Measurements from ENCODE around the gene SYNCRIP.
"Not testable (repeated sequence)": the region's sequence is repeated elsewhere in the genome, so short reads cannot be mapped to it uniquely, and the experiment has no call there.

The SYNCRIP gene

DNA sequence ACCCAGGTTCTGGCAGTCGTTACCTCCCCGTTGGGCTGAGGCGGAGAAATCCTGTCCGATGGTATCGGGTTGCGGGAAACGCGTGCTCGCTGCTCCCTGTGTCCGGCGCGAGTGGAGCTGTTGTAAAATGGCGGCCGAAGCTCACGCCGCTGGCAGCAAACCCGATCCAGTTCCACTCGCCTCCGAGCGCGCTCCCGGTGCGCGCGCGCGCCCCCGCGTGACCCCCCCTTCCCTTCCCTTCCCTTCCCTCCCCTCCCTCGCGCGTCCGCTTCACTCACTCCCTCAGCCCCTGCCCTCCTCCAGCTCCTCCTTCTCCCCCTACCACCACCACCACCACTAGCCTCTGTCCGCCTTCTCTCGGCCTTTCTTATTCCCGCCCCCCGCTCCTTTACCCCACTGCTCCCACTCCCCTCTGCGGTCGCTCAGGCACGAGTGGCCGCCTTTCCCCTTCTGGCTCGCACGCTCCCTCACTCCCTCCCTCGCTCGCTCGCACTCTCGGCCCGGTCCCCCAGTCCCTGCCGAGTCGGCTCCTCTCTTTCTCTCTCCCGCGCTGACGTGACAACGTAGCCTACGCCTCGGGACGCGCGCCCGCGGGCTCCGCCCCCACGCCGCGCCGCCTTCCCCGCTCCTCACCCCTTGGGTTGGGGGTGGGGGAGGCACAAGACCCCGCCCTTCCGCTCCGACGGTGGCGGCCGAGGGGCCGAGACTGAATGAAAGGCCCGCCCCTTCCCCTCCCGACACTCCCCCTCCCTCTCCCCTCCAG, at the start of gene SYNCRIP:
SYNCRIP (minus strand) TSS at position 113 of the 763 bp plus-strand sequence. CDS start 1,447 bp downstream, outside the sequence.
- peaks cover 38% of the 10 kb centered on the region for H3K36me3 ChIP-seq (ENCODE audit: insufficient read depth, insufficient read length, low read length)
- peak within 1 kb of the TSS; percentile 89 for H3K4me3 ChIP-seq (ENCODE audit: insufficient read length, low read depth)
- H3K27me3 ChIP-seq (ENCODE audit: insufficient read depth, insufficient read length), result no peaks in the 10 kb centered on the region
- DNase-seq (ENCODE audit: low read depth, low spot score), result peak; percentile 94
- H3K9ac ChIP-seq (ENCODE audit: insufficient read length, low read depth), result peak within 1 kb of the TSS; percentile 98
- H3K9me3 ChIP-seq (ENCODE audit: insufficient read depth, low read length), result no peaks in the 10 kb centered on the region
- TF ChIP-seq YY1 (IDR thresholded peaks at IDR 0.05; ENCODE audit: insufficient read depth, insufficient read length), result peak; percentile 43
- TF ChIP-seq ZNF274 (IDR thresholded peaks at IDR 0.05; ENCODE audit: low read depth, low read length), result no peak
- H3K4me1 ChIP-seq (ENCODE audit: insufficient read depth, insufficient read length), result no peaks in the 10 kb centered on the region

DNA sequence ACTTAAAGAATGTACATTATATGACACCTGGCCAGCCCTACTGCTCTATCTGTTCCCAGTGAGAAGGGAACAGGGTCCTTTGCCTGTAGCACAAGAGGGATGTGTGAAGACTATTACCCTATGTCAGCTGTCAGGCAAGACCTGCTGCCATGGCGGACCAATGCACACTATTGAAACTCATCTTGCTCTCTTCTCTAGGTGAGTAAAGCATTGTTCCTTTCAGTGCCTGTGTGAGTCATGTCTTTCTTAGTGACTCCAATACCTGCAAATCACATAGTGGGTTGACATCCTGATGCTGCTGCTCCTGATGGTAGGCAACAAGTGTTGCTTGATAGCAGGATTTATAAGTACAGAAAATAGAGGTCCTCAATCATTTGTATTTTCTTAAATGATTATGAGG, 48.8 kb upstream of the SYNCRIP start:
- no peaks in the 10 kb centered on the region for H3K27me3 ChIP-seq (ENCODE audit: insufficient read depth, insufficient read length)
- H3K4me1 ChIP-seq (ENCODE audit: insufficient read depth, insufficient read length), result no peaks in the 10 kb centered on the region
- H3K9ac ChIP-seq (ENCODE audit: insufficient read length, low read depth), result no peak overlapping the region
- H3K9me3 ChIP-seq (ENCODE audit: insufficient read depth, low read length), result no peaks in the 10 kb centered on the region
- DNase-seq (ENCODE audit: low read depth, low spot score), result no peak
- no peak overlapping the region for H3K4me3 ChIP-seq (ENCODE audit: insufficient read length, low read depth)
- TF ChIP-seq ZNF274 (IDR thresholded peaks at IDR 0.05; ENCODE audit: low read depth, low read length), result no peak
- TF ChIP-seq YY1 (IDR thresholded peaks at IDR 0.05; ENCODE audit: insufficient read depth, insufficient read length), result no peak
- TF ChIP-seq SUZ12 (IDR thresholded peaks at IDR 0.05; ENCODE audit: extremely low read depth, insufficient read depth, insufficient read length), result no peak
- H3K36me3 ChIP-seq (ENCODE audit: insufficient read depth, insufficient read length, low read length), result no peaks in the 10 kb centered on the region

DNA sequence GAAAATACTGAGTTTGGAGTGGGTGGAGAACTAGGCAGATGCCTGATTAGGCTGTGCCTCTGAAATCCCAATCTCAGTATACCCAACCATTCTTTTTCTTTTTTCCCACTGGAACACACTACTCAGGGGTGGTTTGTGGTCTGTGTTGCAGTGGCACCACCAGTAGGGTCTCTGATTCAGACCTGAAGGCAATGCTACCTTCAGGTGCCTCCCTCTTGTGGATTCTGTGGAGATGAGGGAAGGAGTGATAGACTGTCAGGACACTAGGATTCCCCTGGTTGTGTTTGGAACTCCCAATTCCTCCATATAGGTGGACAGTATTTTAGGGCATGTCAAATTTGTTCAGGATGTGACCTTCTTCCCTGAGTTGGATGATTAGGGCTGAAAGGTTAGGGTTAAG, 47.4 kb upstream of the SYNCRIP start:
- no peak for DNase-seq (ENCODE audit: low read depth, low spot score)
- H3K9ac ChIP-seq (ENCODE audit: insufficient read length, low read depth), result no peak overlapping the region

DNA sequence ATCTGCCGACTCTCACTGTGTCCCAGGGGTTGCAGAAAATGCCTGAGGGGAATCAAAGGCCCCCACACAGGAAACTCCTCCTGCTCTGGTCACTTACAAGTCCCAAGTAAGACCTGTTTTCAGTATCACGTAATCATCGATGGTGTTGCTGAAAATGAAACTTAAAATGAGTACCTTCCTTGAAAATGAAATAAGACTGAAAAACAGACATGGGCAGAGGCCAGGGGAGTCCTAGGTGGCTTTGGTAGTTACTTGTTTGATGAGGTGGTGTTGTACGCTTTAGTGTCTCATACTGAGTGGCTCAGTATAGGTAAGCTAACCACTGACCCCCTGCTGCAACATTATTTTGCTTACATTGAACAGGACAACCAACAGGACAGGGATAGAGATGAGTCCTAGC, 43.0 kb upstream of the SYNCRIP start:
- no peaks in the 10 kb centered on the region for H3K27me3 ChIP-seq (ENCODE audit: insufficient read depth, insufficient read length)
- no peaks in the 10 kb centered on the region for H3K9me3 ChIP-seq (ENCODE audit: insufficient read depth, low read length)
- H3K4me1 ChIP-seq (ENCODE audit: insufficient read depth, insufficient read length), result no peaks in the 10 kb centered on the region
- no peak overlapping the region for H3K9ac ChIP-seq (ENCODE audit: insufficient read length, low read depth)
- H3K36me3 ChIP-seq (ENCODE audit: insufficient read depth, insufficient read length, low read length), result no peaks in the 10 kb centered on the region
- TF ChIP-seq YY1 (IDR thresholded peaks at IDR 0.05; ENCODE audit: insufficient read depth, insufficient read length) (no peak), SUZ12 (IDR thresholded peaks at IDR 0.05; ENCODE audit: extremely low read depth, insufficient read depth, insufficient read length) (no peak), ZNF274 (IDR thresholded peaks at IDR 0.05; ENCODE audit: low read depth, low read length) (no peak)
- no peak for DNase-seq (ENCODE audit: low read depth, low spot score)
- no peak overlapping the region for H3K4me3 ChIP-seq (ENCODE audit: insufficient read length, low read depth)

More for the DNA sequence above, 47.4 kb upstream of the SYNCRIP start:
- Histone ChIP-seq H3K36me3 (ENCODE audit: insufficient read depth, insufficient read length, low read length) (no peaks in the 10 kb centered on the region), H3K4me1 (ENCODE audit: insufficient read depth, insufficient read length) (no peaks in the 10 kb centered on the region), H3K4me3 (ENCODE audit: insufficient read length, low read depth) (no peak overlapping the region), H3K27me3 (ENCODE audit: insufficient read depth, insufficient read length) (no peaks in the 10 kb centered on the region), H3K9me3 (ENCODE audit: insufficient read depth, low read length) (no peaks in the 10 kb centered on the region)
- TF ChIP-seq YY1 (IDR thresholded peaks at IDR 0.05; ENCODE audit: insufficient read depth, insufficient read length), result no peak
- no peak for TF ChIP-seq ZNF274 (IDR thresholded peaks at IDR 0.05; ENCODE audit: low read depth, low read length)
- TF ChIP-seq SUZ12 (IDR thresholded peaks at IDR 0.05; ENCODE audit: extremely low read depth, insufficient read depth, insufficient read length), result no peak

DNA sequence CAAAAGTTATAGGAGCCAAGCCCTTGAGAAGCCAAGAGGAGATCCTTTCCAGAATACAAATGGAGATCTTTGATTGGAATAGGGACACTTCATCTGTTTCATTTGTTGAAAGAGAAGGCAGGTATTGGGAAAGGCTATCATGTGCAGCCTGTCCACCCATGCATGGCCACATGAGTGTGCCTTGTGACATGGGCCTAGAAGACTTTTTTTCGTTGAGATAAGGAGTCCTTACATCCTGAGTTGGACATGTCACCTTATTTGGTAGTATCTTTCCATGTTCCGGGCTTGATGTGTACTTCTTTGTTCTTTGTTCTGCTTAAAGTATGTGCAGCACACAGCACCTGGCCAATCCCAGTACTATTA, 42.1 kb upstream of the SYNCRIP start:
- H3K4me1 ChIP-seq (ENCODE audit: insufficient read depth, insufficient read length), result no peaks in the 10 kb centered on the region
- no peak overlapping the region for H3K4me3 ChIP-seq (ENCODE audit: insufficient read length, low read depth)
- H3K27me3 ChIP-seq (ENCODE audit: insufficient read depth, insufficient read length), result no peaks in the 10 kb centered on the region
- no peaks in the 10 kb centered on the region for H3K36me3 ChIP-seq (ENCODE audit: insufficient read depth, insufficient read length, low read length)
- no peaks in the 10 kb centered on the region for H3K9me3 ChIP-seq (ENCODE audit: insufficient read depth, low read length)
- H3K9ac ChIP-seq (ENCODE audit: insufficient read length, low read depth), result no peak overlapping the region
- TF ChIP-seq ZNF274 (IDR thresholded peaks at IDR 0.05; ENCODE audit: low read depth, low read length), result no peak
- no peak for TF ChIP-seq YY1 (IDR thresholded peaks at IDR 0.05; ENCODE audit: insufficient read depth, insufficient read length)
- no peak for DNase-seq (ENCODE audit: low read depth, low spot score)

DNA sequence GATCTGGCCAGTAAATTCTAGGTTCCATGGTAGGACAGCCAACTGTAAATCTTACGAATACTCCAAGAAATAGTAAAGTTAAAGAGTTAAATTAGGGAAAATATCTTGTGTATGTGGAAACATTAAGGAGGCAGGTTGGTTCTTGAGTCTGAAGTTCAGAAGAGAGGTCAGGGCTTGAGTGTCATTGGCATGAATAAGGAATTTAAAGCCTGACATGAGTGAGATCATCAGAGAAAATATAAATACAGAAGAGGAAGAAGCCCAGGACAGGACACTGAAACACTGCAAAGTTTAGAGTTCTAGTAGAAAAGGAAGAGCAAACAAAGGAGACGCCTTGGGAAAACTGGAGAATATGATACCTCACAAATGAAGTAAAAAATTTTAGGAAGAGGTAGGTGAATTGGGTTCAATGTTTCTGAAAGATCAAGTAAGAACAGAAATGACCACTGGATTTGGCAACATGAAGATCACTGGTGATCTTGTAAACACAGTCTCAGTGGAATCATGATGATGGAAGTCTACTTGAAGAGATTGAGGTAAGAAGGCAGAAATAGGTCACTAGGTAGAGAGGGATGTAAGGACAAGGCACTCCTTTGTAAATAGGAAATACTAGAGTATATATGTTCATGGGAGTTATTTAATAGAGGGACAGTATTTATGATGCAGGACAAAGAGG, 41.6 kb upstream of the SYNCRIP start:
- H3K9me3 ChIP-seq (ENCODE audit: insufficient read depth, low read length), result no peaks in the 10 kb centered on the region
- no peak for DNase-seq (ENCODE audit: low read depth, low spot score)
- H3K27me3 ChIP-seq (ENCODE audit: insufficient read depth, insufficient read length), result no peaks in the 10 kb centered on the region
- no peaks in the 10 kb centered on the region for H3K36me3 ChIP-seq (ENCODE audit: insufficient read depth, insufficient read length, low read length)
- no peak overlapping the region for H3K4me3 ChIP-seq (ENCODE audit: insufficient read length, low read depth)
- H3K4me1 ChIP-seq (ENCODE audit: insufficient read depth, insufficient read length), result no peaks in the 10 kb centered on the region
- TF ChIP-seq SUZ12 (IDR thresholded peaks at IDR 0.05; ENCODE audit: extremely low read depth, insufficient read depth, insufficient read length), result no peak
- no peak for TF ChIP-seq ZNF274 (IDR thresholded peaks at IDR 0.05; ENCODE audit: low read depth, low read length)
- TF ChIP-seq YY1 (IDR thresholded peaks at IDR 0.05; ENCODE audit: insufficient read depth, insufficient read length), result no peak
- H3K9ac ChIP-seq (ENCODE audit: insufficient read length, low read depth), result no peak overlapping the region

DNA sequence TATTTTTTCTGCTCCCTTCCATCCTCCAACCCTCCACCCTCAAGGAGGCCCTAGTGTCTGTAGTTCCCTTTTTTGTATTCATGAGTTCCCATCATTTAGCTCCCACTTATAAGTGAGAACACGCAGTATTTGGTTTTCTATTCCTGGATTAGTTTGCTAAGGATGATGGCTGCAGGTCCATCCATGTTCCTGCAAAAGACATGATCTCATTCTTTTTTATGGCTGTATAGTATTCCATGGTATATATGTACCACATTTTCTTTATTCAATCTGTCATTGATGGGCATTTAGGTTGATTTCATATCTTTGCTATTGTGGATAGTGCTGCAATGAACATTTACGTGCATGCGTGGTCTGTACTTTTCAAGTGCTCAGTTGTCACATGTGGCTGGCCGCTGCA, 39.2 kb upstream of the SYNCRIP start:
- H3K36me3 ChIP-seq (ENCODE audit: insufficient read depth, insufficient read length, low read length), result peaks cover 15% of the 10 kb centered on the region
- not testable (repeated sequence) for H3K9me3 ChIP-seq (ENCODE audit: insufficient read depth, low read length); H3K4me3 ChIP-seq (ENCODE audit: insufficient read length, low read depth); H3K4me1 ChIP-seq (ENCODE audit: insufficient read depth, insufficient read length); H3K27me3 ChIP-seq (ENCODE audit: insufficient read depth, insufficient read length); H3K9ac ChIP-seq (ENCODE audit: insufficient read length, low read depth); DNase-seq (ENCODE audit: low read depth, low spot score)

Measured in NT2/D1 (cell line).